ENCODE results near the gene SLC2A1.

The SLC2A1 gene

DNA sequence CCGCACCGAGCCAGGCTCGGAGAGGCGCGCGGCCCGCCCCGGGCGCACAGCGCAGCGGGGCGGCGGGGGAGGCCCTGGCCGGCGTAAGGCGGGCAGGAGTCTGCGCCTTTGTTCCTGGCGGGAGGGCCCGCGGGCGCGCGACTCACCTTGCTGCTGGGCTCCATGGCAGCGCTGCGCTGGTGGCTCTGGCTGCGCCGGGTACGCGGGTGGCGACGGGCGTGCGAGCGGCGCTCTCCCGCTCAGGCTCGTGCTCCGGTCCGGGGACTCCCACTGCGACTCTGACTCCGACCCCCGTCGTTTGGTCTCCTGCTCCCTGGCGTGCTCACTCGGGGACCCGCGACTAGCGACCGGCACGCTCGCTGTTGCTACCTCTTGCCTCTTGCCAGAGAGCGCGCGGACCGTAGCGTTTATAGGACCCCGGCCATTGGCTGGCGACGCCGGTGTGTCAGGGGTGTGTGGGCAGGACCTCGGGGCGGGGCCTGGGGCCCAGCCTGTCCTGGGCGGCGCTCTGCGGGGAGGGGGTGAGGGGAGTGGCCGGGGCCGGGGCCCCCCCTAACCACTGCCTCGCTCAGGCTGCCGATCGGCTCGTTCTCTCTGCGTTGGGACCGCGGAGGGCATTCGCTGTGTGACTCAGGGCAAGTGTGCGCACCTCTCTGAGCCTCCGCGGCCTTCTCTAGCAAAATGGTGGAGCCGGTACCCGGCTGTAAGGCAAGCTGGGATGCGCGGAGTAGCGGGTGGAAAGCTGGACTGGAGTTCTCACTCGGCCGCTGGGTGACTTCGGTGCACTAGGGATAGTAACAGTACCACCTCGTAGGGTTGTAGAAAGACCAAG lies at the start of gene SLC2A1:
TSS of gene SLC2A1 (minus strand) at position 381 of the 832 bp plus-strand sequence. CDS start at position 164, 217 bp downstream.
- in situ Hi-C loops (cut with HindIII; ENCODE audit: low pct_unique_long_range_greater_than_20kb, low sequenced_read_pairs) = no loop called here
- DNase-seq (ENCODE audit: low read depth in 1 of 2, low spot score in 1 of 2) = peak; percentile 79 to 93
- TF ChIP-seq JUND (IDR thresholded peaks at IDR 0.05; ENCODE audit: low read depth) = no peak

DNA sequence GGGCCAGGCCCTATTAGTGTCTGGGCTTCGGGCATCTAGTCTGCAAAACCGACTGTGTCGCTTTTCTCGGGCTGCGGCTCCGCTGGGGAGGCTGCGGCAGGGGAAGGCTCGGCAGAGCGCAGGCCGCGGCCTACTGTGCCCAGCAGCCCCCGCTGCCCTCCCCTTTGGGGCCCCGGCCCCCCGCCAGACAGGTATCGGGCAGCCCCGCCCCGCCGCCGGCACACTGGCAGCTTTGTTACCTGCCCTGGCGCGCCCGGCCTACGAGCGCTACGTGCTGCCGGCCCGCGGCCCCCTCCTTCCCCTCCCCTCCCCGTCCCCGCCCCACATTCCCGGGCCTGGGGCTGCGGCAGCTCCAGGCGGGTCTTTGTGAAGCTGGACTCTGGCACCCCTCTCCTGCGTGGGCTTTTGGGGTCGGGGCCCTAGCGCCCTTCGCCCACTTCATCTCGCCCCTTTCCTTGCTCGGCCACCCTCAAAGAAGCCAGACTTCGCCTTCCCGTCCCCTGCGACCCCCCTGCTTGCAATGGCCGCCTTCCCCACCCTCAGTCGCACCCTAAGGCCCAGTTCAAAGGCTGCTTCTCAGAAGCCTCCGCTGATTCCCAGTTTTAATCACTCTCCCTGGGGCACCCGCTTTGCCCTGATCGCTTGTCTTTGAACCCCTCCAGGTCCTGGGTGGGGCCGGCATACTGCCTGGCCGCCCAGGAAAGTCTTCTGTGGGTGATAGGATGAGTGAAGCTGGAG lies 48.9 kb upstream of the SLC2A1 start:
- no peak for TF ChIP-seq JUND (IDR thresholded peaks at IDR 0.05; ENCODE audit: low read depth)
- in situ Hi-C loops (cut with HindIII; ENCODE audit: low pct_unique_long_range_greater_than_20kb, low sequenced_read_pairs) = no loop called here
- no peak for DNase-seq (ENCODE audit: low read depth in 1 of 2, low spot score in 1 of 2)

DNA sequence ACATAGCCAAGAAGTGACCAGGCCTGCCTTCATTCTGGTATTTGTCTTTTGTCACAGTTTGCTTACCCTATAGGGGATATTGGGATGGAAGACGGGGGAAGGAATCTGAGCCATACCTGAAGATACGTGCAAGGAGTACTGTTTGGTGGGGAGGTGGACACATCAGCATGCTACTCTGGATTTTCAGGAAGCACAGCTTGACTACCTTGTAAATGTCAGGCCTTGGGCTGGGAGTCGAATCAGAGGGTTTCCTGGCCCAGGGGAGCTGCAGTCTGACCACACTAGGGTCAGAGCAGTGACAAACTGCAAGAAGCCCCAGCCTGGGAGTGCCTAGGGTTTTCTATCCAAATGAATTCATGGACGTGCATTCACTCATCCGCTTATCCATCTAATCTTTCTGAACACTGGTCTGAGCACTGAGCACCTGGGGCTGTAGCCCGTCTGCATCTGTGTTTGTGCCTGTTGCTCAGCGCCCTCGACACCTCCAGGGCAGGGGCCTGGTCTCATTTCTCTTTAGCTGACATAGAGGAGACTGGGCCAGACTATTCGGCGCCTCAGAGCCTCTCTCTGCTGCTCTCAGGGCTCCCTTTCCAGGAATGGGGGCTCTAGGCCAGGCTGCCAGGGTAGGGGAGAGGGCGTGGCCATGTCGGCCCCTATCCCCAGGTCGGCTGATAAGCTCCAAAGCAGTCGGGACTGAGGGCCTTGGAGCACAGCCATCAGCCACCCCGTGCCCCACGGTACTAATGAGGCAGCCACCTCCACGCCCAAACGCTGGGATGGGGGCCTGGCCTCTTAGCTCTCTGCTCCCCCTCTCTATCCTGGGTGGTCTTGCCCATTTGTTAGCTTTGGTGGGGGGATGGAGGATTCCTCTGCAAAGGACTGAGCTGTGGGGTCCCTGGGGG lies 47.0 kb upstream of the SLC2A1 start:
- in situ Hi-C loops (cut with HindIII; ENCODE audit: low pct_unique_long_range_greater_than_20kb, low sequenced_read_pairs) = no loop called here
- no peak for TF ChIP-seq JUND (IDR thresholded peaks at IDR 0.05; ENCODE audit: low read depth)
- DNase-seq (ENCODE audit: low read depth in 1 of 2, low spot score in 1 of 2) = no peak

DNA sequence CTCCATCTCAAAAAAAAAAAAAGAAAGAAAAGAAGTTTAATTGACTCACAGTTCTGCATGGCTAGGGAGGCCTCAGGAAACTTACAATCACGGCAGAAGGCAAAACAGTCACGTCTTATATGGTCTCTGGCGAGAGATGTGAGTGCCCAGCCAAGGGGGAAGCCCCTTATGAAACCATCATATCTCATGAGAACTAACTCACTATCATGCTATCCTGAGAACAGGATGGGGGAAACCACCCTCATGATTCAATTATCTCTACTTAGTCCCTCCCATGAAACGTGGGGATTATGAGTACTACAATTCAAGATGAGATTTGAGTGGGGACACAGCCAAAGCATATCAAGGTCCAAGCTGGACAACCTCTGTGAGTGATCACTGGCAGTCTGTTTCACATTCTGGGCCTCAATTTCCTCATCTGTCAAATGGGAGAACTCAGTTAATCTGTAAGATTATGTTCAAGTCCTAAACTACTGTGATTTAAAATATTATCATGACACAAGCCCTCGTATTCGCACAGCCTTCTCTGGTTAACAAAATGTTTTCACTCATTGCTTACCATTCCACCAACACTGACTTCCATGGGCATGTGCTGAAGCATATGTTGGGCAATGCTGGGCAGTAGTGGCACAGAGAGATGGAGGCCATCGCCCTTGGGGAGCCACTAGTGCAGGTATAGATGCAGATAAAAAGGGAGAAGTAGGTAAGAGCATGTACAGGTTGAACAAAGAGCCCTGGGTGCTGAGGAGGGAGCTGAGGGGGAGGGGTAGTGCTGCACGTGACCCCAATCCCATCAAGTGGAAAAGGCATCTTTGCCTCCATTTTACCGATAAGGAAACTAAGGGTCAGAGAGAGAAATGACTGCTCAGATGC lies 46.2 kb upstream of the SLC2A1 start:
- TF ChIP-seq JUND (IDR thresholded peaks at IDR 0.05; ENCODE audit: low read depth) = no peak
- DNase-seq (ENCODE audit: low read depth in 1 of 2, low spot score in 1 of 2) = no peak
- in situ Hi-C loops (cut with HindIII; ENCODE audit: low pct_unique_long_range_greater_than_20kb, low sequenced_read_pairs) = no loop called here

DNA sequence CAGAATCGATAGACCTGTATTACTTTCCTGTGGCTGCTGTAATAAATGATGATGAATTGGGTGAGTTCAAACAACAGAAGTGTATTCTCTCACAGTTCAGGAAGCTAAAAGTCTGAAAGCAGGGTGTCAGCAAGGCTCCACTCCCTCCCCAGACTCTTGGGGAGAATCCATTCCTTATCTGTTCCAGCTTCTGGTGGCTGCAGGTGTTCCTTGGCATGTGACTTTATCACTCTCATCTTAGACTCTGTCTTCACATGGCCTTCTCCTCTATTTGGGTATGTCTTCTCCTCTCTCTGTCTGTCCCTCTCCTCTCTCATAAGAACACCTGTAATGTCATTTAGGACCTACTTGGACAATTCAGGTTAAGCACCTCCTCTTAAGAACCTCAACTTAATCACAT lies 44.1 kb upstream of the SLC2A1 start:
- no peak for TF ChIP-seq JUND (IDR thresholded peaks at IDR 0.05; ENCODE audit: low read depth)
- in situ Hi-C loops (cut with HindIII; ENCODE audit: low pct_unique_long_range_greater_than_20kb, low sequenced_read_pairs) = no loop called here
- DNase-seq (ENCODE audit: low read depth in 1 of 2, low spot score in 1 of 2) = no peak

DNA sequence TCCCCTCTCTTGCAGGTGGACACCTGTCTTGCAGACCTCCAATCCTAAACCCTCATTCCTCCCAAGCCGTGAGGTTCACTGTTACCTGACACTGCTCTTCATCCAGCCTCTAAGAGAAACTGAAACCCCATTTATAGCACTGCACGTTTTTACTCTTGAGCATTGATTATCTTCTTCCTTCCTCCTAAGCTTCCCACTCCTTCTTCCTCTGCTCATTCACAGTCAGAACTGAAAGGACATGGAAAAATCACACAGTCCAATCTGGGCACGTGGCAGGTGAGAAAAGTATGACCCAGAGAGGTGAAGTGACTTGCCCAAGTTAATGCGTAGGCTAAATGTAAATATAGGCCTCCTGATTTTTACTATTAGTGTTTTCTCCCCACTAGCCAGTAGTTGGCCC lies 43.4 kb upstream of the SLC2A1 start:
- DNase-seq (ENCODE audit: low read depth in 1 of 2, low spot score in 1 of 2) = no peak
- TF ChIP-seq JUND (IDR thresholded peaks at IDR 0.05; ENCODE audit: low read depth) = no peak
- in situ Hi-C loops (cut with HindIII; ENCODE audit: low pct_unique_long_range_greater_than_20kb, low sequenced_read_pairs) = no loop called here

DNA sequence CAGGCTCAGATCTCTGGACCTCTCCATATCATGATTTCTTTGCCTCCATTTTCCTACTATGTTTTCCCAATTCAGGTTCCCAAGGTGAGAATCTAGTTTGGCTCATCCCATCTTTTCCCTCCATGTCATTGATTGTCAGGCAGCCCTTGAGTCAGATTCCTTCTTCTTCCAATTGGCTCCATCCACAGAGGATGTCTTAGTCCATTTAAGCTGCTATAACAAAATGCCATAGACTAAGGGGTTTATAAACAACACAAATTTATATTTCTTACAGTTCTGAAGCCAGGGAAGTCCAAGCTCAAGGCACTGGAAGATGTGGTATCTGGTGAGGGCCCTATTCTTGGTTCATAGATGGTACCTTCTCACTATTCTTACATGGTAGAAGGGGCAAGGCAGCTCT lies 42.8 kb upstream of the SLC2A1 start:
- no peak for TF ChIP-seq JUND (IDR thresholded peaks at IDR 0.05; ENCODE audit: low read depth)
- in situ Hi-C loops (cut with HindIII; ENCODE audit: low pct_unique_long_range_greater_than_20kb, low sequenced_read_pairs) = no loop called here
- DNase-seq (ENCODE audit: low read depth in 1 of 2, low spot score in 1 of 2) = no peak

DNA sequence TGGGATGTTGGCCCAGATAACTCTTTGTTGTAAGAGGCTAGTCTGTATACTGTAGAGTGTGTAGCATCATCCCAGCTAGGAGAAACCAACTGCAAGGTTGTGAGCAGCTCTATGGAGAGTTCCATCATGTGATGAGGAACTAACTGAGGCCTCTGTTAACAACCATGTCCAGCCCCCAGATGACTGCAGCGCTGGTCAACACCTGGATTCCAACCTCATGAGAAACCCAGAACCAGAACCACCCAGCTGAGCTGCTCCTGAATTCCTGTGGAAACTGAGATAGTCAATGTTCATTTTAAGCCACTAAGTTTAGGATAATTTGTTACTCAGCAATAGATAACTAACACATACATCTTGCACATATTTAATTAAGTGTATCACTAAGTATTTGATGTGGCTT lies 41.6 kb upstream of the SLC2A1 start:
- no peak for DNase-seq (ENCODE audit: low read depth in 1 of 2, low spot score in 1 of 2)
- no peak for TF ChIP-seq JUND (IDR thresholded peaks at IDR 0.05; ENCODE audit: low read depth)
- in situ Hi-C loops (cut with HindIII; ENCODE audit: low pct_unique_long_range_greater_than_20kb, low sequenced_read_pairs) = no loop called here

DNA sequence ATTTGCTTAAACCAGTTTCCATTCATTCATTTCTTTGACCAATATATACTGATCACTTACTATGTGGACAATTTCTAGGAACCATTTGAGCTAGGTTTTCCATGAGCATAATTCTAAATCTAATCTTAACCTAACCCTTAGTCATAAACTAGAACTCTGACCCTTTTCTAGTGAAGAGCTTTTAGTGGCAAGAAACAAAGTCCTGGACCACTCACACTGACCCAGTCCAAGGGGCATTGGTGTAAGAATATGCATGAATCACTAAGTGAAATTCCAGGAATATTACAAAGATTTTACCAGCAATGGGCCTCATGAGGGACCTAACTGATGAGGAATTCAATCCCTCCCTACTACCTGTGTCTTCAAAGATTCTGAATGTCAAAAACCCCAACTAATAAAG lies 40.6 kb upstream of the SLC2A1 start:
- no peak for DNase-seq (ENCODE audit: low read depth in 1 of 2, low spot score in 1 of 2)
- no peak for TF ChIP-seq JUND (IDR thresholded peaks at IDR 0.05; ENCODE audit: low read depth)
- in situ Hi-C loops (cut with HindIII; ENCODE audit: low pct_unique_long_range_greater_than_20kb, low sequenced_read_pairs) = no loop called here

DNA sequence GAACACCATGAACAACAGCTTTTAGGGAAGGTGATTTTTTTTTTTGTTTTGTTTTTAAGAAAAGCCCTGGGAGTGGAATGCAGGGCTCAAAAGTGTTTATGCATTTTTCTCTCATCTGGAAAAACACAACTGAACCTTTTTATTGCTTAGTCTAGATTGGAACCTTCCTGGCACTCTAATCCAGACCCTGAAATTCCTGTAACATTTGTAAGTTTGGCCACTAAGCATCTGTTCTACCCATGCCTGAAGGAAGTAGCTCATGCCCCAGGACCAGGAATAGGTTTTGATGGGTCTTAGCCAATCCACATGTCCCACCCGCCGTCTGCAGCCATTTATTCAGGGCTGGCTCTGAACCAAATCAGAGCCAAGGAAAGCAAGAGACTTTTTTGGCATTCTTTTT lies 39.7 kb upstream of the SLC2A1 start:
- in situ Hi-C loops (cut with HindIII; ENCODE audit: low pct_unique_long_range_greater_than_20kb, low sequenced_read_pairs) = no loop called here
- no peak for DNase-seq (ENCODE audit: low read depth in 1 of 2, low spot score in 1 of 2)
- no peak for TF ChIP-seq JUND (IDR thresholded peaks at IDR 0.05; ENCODE audit: low read depth)

DNA sequence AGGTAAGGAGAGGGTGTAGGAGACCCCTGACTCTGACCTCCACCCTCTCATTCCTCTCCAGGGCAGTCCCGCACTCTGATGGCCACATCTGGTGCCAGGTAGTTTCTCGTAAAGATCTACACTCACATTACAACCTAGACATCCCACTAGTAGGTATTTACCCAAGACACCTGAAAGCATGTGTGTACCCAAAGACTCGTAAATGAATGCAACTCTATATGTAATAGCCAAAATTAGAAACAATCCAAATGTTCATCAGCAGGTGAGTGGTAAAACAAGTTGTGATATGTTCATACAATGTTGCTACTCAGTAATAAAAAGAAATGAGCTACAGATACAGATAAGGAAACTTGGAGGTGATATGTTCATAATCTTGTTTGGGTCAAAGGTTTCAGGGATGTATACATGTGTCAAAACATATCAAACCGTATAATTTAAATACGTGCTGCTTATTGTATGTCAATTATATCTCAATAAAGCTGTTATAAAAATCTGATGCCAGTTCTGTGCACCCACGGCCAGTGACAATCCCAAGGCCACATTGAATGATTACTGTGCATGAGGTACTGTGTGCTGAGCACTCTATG lies 37.8 kb upstream of the SLC2A1 start:
- no peak for TF ChIP-seq JUND (IDR thresholded peaks at IDR 0.05; ENCODE audit: low read depth)
- in situ Hi-C loops (cut with HindIII; ENCODE audit: low pct_unique_long_range_greater_than_20kb, low sequenced_read_pairs) = no loop called here
- no peak for DNase-seq (ENCODE audit: low read depth in 1 of 2, low spot score in 1 of 2)

Measured in T47D (cell line).